Mammary epithelial cell (primary cell): ENCODE measurements around the gene STAMBPL1.

Experiments
- EZH2 ChIP-seq: IDR thresholded peaks from 2 replicates; pipeline ENCODE4 v1.6.1; 2012; ENCODE audit warnings: low read length, inconsistent platforms, borderline replicate concordance
- TF ChIP-seq, protein P1 (sequence below), 2 donors: IDR thresholded peaks in 1 of 2; conservative IDR thresholded peaks in 1 of 2; 2 replicates each; pipeline ENCODE4 v1.5.1; 2011 to 2012; ENCODE audit warnings: inconsistent platforms in 2 of 2, low read length in 2 of 2, mild to moderate bottlenecking in 2 of 2, control low read depth in 1 of 2, low read depth in 1 of 2; ENCODE audit not compliant: insufficient read depth in 1 of 2; ENCODE audit errors: extremely low read depth in 1 of 2

- TF ChIP-seq, protein P1, sequence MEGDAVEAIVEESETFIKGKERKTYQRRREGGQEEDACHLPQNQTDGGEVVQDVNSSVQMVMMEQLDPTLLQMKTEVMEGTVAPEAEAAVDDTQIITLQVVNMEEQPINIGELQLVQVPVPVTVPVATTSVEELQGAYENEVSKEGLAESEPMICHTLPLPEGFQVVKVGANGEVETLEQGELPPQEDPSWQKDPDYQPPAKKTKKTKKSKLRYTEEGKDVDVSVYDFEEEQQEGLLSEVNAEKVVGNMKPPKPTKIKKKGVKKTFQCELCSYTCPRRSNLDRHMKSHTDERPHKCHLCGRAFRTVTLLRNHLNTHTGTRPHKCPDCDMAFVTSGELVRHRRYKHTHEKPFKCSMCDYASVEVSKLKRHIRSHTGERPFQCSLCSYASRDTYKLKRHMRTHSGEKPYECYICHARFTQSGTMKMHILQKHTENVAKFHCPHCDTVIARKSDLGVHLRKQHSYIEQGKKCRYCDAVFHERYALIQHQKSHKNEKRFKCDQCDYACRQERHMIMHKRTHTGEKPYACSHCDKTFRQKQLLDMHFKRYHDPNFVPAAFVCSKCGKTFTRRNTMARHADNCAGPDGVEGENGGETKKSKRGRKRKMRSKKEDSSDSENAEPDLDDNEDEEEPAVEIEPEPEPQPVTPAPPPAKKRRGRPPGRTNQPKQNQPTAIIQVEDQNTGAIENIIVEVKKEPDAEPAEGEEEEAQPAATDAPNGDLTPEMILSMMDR (conservative IDR thresholded peaks at IDR 0.05 in 1 of 2, IDR thresholded peaks at IDR 0.05 in 1 of 2; ENCODE audit: extremely low read depth in 1 of 2, insufficient read depth in 1 of 2, low read depth in 1 of 2, low read length in 2 of 2): no peak
- TF ChIP-seq EZH2: no peak
Measured at GRCh38 chr10:88953662-88954061, 73.6 kb downstream of the STAMBPL1 start.
